Subcutaneous abdominal adipose tissue (tissue), 5 donors: ENCODE results near the gene RALA.

ENCODE experiments used
- H3K27ac ChIP-seq: one replicate; pipeline ENCODE4 v1.7.0; 2013; ENCODE audit warnings: low read depth, mild to moderate bottlenecking, inconsistent platforms, low read length, moderate library complexity
- H3K27me3 ChIP-seq, 5 donors: one replicate each; pipeline ENCODE4 v1.7.0; 2013; ENCODE audit warnings: low read length in 5 of 5, inconsistent platforms in 1 of 5; ENCODE audit not compliant: control insufficient read depth in 5 of 5, insufficient read depth in 4 of 5
- H3K36me3 ChIP-seq, 5 donors: one replicate each; pipeline ENCODE4 v1.7.0; 2013; ENCODE audit warnings: low read length in 5 of 5; ENCODE audit not compliant: control insufficient read depth in 5 of 5, insufficient read depth in 5 of 5
- H3K4me1 ChIP-seq, 5 donors: one replicate each; pipeline ENCODE4 v1.7.0; 2013; ENCODE audit warnings: low read length in 5 of 5, mild to moderate bottlenecking in 3 of 5, moderate library complexity in 1 of 5; ENCODE audit not compliant: control insufficient read depth in 5 of 5, insufficient read depth in 5 of 5
- H3K4me3 ChIP-seq, 5 donors: one replicate each; pipeline ENCODE4 v1.7.0; 2013; ENCODE audit warnings: low read length in 5 of 5, low read depth in 1 of 5
- H3K9ac ChIP-seq, 5 donors: one replicate each; pipeline ENCODE4 v1.7.0; 2013; ENCODE audit warnings: low read length in 5 of 5, mild to moderate bottlenecking in 4 of 5, moderate library complexity in 3 of 5
- H3K9me3 ChIP-seq, 5 donors: one replicate each; pipeline ENCODE4 v1.7.0; 2013; ENCODE audit warnings: low read length in 5 of 5; ENCODE audit not compliant: control insufficient read depth in 5 of 5
- donor health status: healthy.
- donor health status: healthy.
- donor health status: healthy.
- donor health status: healthy.
- donor health status: healthy.

The RALA gene

GRCh38 chr7:39693812-39694211 lies 70.4 kb downstream of the RALA start:
- H3K36me3 ChIP-seq, result peaks cover 20 to 49% (median 24%) of the 10 kb centered on the region in 5 donors
- no peaks in the 10 kb centered on the region for H3K27me3 ChIP-seq
- no peak overlapping the region for H3K9ac ChIP-seq
- no peaks in the 10 kb centered on the region for H3K9me3 ChIP-seq
- H3K4me1 ChIP-seq, result peaks cover 0 to 23% (median 20%) of the 10 kb centered on the region in 5 donors
- H3K4me3 ChIP-seq, result no peak overlapping the region
- no peak overlapping the region for H3K27ac ChIP-seq

GRCh38 chr7:39695852-39696586 lies 72.6 kb downstream of the RALA start:
- H3K27me3 ChIP-seq, result no peaks in the 10 kb centered on the region
- peak overlapping the region; percentile 24 for H3K27ac ChIP-seq
- peaks cover 17 to 44% (median 26%) of the 10 kb centered on the region in 5 donors for H3K36me3 ChIP-seq
- H3K9ac ChIP-seq, result no peak overlapping the region
- H3K4me1 ChIP-seq, result peaks cover 0 to 25% (median 22%) of the 10 kb centered on the region in 5 donors
- no peak overlapping the region for H3K4me3 ChIP-seq
- no peaks in the 10 kb centered on the region for H3K9me3 ChIP-seq

GRCh38 chr7:39696631-39697030 lies 73.3 kb downstream of the RALA start:
- no peak overlapping the region for H3K4me3 ChIP-seq
- H3K9me3 ChIP-seq, result no peaks in the 10 kb centered on the region
- peak overlapping the region; percentile 24 for H3K27ac ChIP-seq
- H3K4me1 ChIP-seq, result peaks cover 0 to 28% (median 22%) of the 10 kb centered on the region in 5 donors
- no peak overlapping the region for H3K9ac ChIP-seq
- no peaks in the 10 kb centered on the region for H3K27me3 ChIP-seq
- H3K36me3 ChIP-seq, result peaks cover 12 to 43% (median 26%) of the 10 kb centered on the region in 5 donors

GRCh38 chr7:39697483-39697882 lies 74.1 kb downstream of the RALA start:
- H3K27me3 ChIP-seq, result no peaks in the 10 kb centered on the region
- peaks cover 11 to 36% (median 26%) of the 10 kb centered on the region in 5 donors for H3K36me3 ChIP-seq
- H3K27ac ChIP-seq, result peak overlapping the region; percentile 31
- no peak overlapping the region for H3K4me3 ChIP-seq
- H3K9ac ChIP-seq, result peak overlapping the region in 1 of 5 donors; percentile 20
- peaks cover 0 to 28% (median 22%) of the 10 kb centered on the region in 5 donors for H3K4me1 ChIP-seq
- no peaks in the 10 kb centered on the region for H3K9me3 ChIP-seq

- H3K27me3 ChIP-seq, result no peaks in the 10 kb centered on the region
- H3K4me3 ChIP-seq, result no peak overlapping the region
- H3K9ac ChIP-seq, result no peak overlapping the region
- H3K4me1 ChIP-seq, result peaks cover 0 to 28% (median 22%) of the 10 kb centered on the region in 5 donors
- H3K36me3 ChIP-seq, result peaks cover 11 to 27% (median 19%) of the 10 kb centered on the region in 5 donors
- H3K27ac ChIP-seq, result no peak overlapping the region
- H3K9me3 ChIP-seq, result no peaks in the 10 kb centered on the region
Measured at GRCh38 chr7:39700165-39700564, 76.8 kb downstream of the RALA start.

GRCh38 chr7:39700932-39701331 lies 77.6 kb downstream of the RALA start:
- Histone ChIP-seq H3K27ac (no peak overlapping the region), H3K9ac (no peak overlapping the region), H3K4me3 (no peak overlapping the region), H3K27me3 (no peaks in the 10 kb centered on the region), H3K36me3 (peaks cover 11 to 27% (median 19%) of the 10 kb centered on the region in 5 donors), H3K9me3 (no peaks in the 10 kb centered on the region), H3K4me1 (peaks cover 0 to 26% (median 20%) of the 10 kb centered on the region in 5 donors)

GRCh38 chr7:39702133-39702532 lies 78.8 kb downstream of the RALA start:
- Histone ChIP-seq H3K4me3 (no peak overlapping the region), H3K27ac (no peak overlapping the region), H3K27me3 (no peaks in the 10 kb centered on the region), H3K36me3 (peaks cover 15 to 23% (median 18%) of the 10 kb centered on the region in 5 donors), H3K9ac (no peak overlapping the region), H3K4me1 (peaks cover 0 to 19% (median 9%) of the 10 kb centered on the region in 5 donors), H3K9me3 (no peaks in the 10 kb centered on the region)

- no peaks in the 10 kb centered on the region for H3K27me3 ChIP-seq
- peaks cover 0 to 9% (median 0%) of the 10 kb centered on the region in 5 donors for H3K4me1 ChIP-seq
- no peak overlapping the region for H3K27ac ChIP-seq
- peaks cover 16 to 22% (median 20%) of the 10 kb centered on the region in 5 donors for H3K36me3 ChIP-seq
- no peaks in the 10 kb centered on the region for H3K9me3 ChIP-seq
- no peak overlapping the region for H3K4me3 ChIP-seq
- H3K9ac ChIP-seq, result no peak overlapping the region
Measured at GRCh38 chr7:39703144-39703543, 79.8 kb downstream of the RALA start.

GRCh38 chr7:39709029-39709428 lies 85.7 kb downstream of the RALA start:
- Histone ChIP-seq H3K27ac (no peak overlapping the region), H3K9me3 (peaks cover 0 to 6% (median 4%) of the 10 kb centered on the region in 5 donors), H3K36me3 (peaks cover 2 to 10% (median 5%) of the 10 kb centered on the region in 5 donors), H3K27me3 (no peaks in the 10 kb centered on the region), H3K9ac (no peak overlapping the region), H3K4me3 (no peak overlapping the region), H3K4me1 (peaks cover 0 to 13% (median 0%) of the 10 kb centered on the region in 5 donors)

GRCh38 chr7:39709768-39710311 lies 86.5 kb downstream of the RALA start:
- Histone ChIP-seq H3K4me1 (peaks cover 0 to 13% (median 0%) of the 10 kb centered on the region in 5 donors), H3K9me3 (peaks cover 0 to 12% (median 12%) of the 10 kb centered on the region in 5 donors)

More at GRCh38 chr7:39709768-39710311, 86.5 kb downstream of the RALA start:
- Histone ChIP-seq H3K9ac (no peak overlapping the region), H3K4me3 (no peak overlapping the region), H3K27ac (no peak overlapping the region), H3K36me3 (peaks cover 2 to 10% (median 5%) of the 10 kb centered on the region in 5 donors), H3K27me3 (no peaks in the 10 kb centered on the region)
